ENCODE results near the gene HK2.

Gene HK2

DNA sequence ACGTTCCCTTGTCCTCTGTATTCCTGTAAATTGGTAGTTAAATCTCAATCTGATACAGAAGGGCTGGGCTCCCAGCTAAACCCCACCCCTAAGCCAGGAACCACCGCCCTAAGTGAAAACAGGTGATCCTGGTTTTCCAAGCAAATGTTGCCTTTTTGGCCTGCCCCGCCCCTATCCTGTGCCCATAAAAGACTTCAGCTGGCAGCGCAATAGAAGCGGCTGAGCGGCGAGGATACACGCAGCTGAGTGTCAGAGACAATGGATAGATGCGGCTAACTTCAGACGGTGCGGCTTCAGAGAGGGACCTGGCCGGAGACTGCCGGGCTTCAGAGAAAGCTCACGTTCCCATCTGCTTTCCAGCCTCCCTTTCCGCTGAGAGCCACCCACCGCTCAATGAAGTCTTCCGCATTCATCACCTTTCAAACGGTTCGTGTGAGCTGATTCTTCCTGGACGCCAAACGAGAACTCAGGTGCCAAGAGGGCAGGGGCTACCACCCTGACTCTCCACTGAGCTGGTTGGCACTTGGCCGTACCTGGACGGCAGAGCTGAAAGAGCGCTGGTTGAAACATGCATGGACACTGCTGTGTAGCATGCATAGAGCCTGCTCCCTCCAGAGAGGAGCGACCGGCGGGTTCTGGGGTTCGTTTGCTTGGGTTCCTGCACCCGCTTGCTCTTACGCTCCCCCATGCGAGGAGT is 75.0 kb downstream of the HK2 start:
- peak; percentile 21 for DNase-seq

DNA sequence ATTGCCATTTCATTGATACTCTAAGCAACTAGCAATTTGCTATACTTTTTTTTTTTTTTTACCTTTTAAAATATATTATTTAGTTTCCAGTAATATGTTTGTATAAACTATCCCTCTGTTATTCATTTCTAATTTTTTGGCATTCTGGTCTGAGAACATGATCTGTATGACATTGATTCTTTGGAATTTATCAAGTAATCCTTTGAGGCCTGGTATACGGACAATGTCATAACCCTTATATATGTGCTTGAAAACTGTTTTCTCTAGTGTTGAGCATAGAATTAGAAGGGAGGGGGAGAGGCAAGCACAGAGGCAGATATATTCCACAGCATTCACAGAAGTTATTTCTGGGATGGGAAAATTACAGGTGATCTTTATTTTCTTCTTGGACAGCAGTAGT is 76.3 kb downstream of the HK2 start:
- no peak for DNase-seq

DNA sequence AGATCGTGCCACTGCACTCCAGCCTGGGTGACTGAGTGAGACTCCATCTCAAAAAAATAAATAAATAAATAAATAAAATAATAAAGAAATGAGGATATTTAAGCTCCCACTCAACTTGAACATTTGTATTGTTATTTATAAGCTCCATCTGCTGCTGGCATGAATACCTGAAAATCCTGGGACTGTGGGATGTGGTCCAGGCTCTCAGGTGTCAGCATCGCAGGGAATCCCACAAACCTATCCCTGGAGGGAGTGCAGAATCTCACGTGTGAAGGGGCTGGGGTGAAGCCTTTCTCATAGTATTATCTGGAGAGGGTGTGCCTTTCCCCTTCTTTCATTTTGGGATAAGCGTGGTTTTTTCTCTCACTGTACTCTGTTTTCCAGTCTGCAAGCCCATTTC is 77.1 kb downstream of the HK2 start:
- DNase-seq, result no peak

DNA sequence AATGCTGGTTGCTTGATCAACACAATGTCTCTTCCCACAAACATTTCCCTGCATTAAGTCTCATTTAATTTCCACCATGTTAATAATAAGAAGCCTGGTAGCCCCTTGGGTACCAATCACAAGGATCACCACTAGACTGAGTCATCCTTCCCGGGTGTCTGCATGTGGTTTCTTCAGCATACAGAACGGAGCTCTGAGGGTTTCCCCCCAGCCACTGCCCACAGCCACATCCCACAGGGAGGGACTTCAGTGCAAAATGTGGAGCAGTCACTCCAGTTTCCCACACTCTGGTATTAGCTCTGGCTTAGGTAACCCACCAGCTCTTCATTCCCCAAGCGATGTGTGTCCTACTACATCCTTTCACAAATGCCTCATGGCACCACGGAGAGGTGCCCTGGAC is 81.8 kb downstream of the HK2 start:
- DNase-seq, result no peak

DNA sequence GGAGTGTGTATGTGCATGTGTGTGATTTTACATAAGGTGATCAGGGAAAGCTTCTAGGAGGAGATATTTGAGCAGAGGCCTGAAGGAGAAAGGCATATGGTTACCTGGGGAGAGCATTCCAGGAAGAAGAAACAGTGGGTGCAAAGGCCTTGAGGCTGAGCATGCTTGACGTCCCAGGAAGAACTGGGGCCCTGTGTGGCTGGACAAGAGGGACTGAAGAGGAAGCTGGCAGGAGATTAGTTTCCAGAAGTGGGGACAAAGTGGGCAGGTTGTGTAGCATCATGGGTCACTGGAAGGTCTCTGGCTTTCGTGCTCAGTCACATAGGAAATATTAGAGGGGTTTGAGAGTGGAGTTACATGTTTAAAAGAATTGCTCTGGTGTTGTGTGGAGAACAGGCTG is 82.5 kb downstream of the HK2 start:
- DNase-seq, result no peak

DNA sequence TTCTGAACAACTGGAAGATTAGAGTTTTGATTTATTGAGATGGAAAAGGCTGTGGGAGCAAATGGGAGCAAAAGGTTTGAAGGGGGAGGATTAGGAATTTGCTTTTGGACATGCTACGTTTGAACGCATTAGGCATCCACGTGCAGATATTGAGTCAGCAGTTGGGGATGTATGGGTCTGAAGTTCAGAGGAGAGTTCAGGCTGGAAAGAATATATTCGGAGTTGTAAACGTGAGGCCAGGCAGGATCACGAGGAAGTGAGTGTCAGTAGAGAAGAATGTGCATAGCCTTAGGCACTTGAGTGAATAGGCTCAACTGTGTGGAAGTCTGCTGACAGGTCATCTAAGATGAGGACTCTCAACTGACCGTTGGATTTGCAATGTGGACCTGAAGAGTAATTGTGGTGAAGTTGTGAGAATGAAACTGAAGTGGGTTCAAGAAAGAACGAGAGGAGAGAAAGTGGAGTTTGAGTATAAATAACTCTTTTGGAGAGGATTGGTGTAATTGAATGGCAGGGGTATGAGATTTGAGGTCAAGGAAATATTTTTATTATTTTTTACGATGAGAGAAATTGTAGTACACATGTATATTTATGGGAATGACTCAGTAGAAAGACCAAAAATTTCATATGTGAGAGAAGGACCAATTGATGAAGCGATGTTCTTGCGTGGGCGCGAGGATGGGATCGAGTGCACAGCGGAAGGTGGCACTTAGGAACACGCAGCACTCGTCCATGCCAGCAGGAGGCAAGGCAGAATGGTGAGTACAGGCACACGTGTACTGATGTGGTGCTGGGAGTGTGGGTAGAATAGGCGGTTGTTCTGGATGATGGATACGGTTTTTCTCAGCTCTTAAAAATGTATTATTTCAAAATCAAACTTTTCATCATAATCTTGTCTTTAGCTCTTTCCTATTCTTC is 84.0 kb downstream of the HK2 start:
- DNase-seq, result no peak

DNA sequence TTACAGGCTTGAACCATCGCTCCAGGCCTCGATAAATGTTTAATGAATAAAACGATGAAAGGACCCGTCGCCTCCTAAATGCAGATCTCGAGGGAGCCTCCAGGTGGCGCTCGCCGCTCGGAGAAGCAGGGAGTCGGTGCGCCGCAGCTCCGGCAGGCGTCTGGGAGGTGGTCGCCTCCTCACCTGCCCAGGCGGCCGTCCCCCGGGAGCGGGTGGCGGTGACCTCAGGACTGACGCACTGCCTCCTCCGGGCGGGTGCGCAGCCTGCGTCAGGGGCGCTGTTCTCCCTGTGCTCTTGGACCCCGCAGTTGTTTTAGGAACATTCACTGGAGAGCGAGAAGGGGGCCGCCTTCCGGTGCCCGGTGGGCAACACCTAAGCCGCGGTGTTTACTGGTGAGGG is 85.9 kb downstream of the HK2 start:
- peak; percentile 43 for DNase-seq

DNA sequence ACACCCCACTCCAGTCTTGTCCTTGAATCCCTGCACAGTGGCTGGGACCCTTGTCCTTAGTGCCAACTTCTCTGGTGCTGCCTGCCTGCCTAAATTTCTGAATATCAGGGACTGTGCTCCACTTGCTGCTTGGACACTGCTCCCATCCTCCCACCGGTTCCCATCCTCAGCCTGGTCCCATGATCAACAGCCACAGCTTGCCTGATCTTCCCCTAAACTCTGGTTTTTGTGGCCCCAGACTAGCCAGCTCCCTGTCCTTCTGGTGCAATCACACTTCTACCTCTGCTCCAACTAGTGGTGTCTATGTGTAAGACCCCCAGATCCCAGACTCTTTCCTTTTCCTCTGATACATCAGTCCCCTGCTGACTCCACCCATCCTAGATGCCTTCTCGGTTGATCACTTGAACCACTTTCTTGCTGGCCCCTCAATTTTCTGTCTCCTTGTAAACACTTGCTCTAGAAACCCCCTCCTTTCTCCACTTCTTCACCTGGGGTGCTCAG is 87.4 kb downstream of the HK2 start:
- no peak for DNase-seq

DNA sequence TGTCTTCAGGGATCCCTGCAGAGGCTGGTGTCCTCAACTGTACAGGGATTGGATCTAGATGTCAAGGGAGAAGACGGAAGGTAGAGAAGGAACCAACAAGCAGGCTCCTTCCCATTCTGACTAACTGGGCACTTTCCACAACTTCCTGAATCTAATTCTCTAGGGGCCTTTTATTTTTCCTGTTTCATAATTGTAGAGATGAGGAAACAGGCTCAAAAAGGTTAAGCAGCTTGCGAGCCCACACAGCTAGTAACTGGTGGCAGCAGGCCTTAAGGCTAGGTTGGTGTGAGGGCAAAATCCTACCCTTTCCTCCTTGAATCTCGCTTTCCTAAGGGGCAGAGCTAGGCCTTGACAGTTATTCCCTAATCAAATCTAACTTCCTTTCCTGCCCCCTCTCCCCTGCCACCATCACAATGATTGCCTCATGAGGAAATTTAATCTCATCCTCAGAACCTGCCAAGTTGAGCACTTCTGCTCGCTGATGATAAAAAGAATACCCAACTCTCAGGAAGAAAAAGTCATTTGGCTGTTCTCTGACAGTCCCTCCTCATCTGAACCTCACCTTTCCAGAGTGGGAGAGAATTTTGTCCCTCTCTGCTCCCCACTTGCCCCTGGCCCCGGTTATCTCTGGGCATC is 88.8 kb downstream of the HK2 start:
- DNase-seq, result no peak

DNA sequence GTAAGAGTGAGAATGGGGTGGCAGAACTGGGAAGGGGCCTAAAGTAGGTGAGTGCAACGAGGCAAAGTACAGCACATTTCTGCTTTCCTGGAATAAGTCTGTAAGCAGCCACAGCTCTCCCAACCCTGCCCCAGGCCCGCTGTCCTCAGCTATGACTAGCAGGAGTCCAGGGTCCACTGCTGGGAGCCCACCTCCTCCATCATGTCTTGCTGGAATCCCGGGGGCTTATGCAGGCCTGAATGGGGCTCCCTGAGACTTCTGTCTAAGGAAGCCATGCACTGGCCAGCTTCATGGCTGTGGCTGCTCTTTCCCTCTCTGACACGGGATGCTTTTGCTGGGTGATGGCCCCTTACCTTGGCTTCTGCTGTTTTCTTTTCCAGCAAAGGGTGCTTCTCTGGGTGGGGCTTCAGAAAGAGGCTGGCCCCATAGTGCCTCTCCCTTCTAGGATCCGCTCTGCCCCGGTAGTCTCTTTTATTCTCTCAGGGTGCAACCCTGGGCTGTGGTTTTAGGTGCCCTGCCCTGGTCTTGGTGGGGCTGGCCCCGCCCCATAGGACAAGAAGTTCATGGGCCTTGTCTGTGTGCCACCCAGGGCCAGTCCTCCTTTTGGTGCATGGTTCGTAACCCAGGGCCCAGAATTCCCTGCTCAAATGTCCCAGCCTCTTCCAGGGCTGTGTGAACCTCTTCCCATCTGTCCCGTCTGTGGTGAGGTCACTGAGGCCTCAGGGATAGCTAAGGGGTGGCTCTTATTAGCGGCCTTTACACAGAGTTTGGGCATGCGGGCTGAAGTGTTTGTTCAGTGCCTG is 90.7 kb downstream of the HK2 start:
- no peak for DNase-seq

DNA sequence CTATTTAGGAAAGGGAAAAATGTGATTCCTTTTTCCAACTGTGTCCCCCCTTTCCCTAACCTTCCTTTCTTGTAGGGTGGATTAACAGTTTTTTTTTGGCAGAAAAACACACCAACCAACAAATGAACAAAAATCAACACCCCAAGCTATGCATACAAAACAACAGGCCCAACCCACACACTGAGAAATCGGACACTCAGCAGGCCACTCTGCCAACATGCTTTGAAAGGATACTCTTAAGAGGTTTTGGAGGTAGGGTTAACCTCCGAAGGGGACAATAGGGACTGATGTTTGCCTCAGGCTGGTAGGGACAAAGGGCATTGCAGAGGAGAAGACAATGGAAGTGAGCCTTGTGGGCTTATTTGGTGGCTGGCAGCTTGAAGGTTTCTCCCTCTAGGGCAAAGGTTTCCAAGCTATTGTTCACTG is 91.4 kb downstream of the HK2 start:
- peak; percentile 44 for DNase-seq

DNA sequence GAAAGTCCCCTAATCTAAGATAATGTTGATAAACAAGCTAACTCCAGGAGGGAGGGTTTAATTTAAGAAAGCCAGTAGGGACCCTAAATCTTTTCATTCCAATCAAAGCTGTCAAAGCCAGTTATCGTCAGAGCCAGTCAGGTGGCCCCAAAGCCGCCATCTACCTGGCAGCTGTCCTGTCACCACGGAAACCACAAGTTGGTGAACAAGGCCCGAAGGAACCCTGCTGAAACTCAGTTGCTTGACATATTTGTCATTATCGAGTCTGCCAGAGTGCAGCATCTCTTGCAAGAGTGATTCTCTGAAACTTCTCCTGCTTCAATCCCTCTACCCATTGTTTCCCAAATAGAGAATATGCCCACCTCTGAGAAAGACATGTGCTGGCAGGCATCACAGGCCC is 93.7 kb downstream of the HK2 start:
- no peak for DNase-seq

DNA sequence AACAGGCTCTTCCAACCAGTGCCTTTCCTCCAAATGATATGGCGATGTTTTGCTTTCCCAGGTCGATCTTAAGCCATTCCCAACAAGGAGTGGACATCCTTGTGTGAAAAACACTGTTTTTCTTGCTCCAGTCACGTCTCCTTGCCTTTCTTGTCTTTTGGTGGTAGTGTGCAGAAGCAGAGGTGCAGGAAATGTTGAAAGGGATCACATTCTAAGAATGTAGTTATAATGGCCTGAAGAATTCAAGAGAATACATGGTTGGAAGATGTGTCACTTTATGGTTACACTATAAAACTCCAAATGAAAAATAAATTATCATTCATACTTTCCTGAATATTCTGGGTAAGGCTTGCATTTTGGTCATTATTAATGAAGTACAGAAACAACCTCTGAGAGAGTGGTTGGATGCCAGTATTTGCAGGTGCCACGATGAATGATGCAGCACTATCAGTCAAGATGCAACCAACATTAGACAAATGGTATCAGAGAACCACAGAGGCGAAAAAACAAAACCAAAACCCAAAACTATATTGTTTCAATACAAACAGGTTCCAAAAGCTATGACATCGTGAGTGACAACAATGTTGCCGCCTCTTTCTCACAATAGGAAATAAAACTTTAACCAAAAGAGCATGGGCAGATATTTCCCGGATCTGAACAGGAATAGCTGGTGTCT is 97.0 kb downstream of the HK2 start:
- no peak for DNase-seq

DNA sequence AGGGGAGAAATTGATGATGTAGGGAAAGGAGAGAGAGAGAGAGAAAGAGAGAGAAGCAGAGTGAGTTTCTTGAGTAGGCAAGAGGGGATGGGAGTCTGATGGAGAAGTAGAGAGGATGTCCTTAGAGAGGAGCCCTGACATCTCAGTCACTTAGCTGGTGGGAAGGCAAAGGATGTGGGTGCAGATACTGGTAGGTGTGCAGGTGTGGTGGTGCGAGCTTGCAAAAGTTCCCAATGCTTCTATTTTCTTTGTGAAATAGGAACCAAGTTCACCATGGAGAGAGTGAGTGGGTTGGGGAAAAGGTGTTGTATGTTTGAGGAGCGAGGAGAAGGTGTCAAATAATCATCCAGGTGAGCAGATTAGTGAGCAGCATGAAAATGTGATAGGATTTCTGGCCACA is 98.0 kb downstream of the HK2 start:
- DNase-seq, result no peak

DNA sequence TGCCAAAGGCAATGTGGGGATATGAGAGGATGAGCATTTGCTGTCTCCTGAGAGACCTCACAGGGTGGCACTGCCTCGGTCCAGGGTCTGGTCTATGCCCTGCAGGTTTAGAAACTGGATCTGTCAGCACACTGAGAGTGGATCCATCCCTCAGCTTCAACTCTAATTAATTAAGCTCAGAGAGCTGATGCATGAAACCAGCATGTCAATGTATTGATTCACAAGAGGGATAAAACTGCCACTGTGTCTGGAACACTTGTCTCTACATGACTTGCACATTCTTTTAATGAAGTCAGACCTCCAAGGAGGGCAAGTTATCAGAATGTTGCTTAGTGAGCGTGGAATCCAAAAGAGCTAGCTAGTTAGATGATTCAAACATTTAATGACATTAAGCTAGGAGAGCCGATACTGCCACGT is 102.1 kb downstream of the HK2 start:
- DNase-seq, result no peak

DNA sequence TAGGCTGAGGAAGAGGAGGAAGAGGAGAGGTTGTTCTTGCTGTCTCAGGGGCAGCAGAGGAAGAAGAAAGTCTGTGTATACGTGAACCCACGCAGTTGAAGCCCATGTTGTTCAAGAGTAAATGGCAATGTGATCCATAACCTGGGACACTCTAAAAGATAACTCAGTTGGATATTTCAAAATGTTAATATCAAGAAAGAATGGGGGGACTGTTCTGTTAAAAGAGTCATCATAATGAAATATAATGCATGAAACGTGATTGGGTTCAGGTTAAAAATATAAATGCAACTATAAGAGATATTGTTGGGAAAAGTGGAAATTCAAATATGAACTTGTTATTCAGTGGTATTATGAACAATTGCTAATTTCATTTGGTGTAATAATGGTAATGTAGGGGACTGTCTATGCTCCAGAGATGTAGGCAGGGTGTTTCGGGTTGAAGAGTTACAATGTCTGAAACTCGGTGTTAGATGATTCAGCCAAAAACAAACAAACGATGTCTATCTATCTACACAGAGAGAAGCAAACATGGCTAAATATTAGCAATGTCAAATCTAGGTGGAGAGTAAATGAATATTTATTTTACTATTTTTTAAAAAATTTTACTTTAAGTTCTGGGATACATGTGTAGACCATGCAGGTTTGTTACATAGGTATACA is 103.4 kb downstream of the HK2 start:
- DNase-seq, result no peak

DNA sequence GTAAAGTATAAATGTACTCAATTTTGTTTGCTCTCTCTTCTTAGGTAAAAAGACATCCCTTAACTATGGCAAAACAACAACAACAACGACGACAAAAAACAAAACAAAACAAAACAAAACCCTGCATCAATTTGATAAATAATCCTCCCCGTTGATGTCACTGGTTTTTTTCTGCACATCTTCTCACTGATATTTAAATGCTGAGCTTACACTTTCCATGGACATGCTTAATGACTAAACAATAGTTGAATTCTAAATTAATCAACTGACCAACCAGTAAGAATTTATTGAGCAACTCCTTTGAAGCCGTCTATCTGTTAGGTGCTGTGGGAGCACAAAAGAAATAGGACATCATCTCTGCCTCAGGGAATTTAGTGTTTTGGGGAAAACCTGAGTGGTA is 104.3 kb downstream of the HK2 start:
- DNase-seq, result no peak

DNA sequence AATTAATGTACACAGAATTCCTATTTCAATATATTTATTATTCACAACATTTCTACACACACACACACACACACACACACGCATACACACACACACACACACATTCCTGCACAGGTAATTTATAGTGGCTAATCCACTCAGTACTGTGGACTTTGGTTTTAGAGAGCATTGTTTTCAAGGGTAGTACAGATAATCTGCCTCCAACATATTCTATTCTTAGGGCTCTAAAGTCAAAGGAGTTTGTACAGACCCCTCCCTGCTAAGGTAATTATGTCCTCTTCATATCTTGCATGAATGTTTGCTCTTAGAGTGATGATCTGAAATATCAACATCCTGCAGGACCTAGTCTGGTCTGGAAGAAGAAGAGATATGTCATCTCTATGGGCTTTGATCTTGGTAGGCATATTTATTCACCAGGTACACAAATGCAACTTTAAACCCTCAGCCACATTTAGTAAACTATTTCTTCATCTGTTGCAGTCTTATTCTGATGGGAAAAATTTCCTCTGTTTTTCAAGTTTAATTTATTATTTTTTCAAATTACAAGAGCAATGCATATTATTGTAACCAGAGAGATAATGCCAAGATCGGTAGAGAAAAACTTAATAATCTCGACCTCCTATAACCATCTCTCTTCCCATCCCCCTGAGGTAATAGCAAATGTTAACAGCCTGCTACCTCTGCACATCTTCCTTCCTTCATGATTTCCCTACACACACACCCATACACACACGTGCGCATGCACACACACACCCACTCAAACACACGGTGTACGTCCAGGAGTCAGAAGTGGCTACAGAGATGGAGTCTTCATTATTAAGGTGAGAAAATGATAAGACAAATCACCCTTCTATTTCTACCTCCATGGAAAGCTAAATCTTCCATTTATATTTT is 106.2 kb downstream of the HK2 start:
- no peak for DNase-seq

DNA sequence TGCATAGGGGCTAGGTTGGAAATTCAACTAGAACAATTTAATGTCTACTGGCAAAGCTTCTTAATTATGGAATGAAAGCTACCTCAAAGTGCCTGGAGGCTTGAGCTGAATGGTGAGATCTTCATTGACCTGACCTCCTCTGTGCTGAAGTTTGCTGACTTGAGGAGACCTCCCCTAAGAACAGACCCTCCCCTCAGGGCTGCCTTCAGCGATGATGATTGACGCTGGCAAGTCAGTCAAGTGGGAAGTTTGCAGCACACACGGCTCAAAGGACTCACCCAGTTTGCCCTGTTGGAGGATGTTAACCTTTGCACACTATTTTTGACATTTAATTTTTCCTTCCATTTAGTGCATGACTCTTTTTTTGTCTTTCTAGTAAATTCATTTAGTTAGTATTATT is 107.4 kb downstream of the HK2 start:
- DNase-seq, result no peak

DNA sequence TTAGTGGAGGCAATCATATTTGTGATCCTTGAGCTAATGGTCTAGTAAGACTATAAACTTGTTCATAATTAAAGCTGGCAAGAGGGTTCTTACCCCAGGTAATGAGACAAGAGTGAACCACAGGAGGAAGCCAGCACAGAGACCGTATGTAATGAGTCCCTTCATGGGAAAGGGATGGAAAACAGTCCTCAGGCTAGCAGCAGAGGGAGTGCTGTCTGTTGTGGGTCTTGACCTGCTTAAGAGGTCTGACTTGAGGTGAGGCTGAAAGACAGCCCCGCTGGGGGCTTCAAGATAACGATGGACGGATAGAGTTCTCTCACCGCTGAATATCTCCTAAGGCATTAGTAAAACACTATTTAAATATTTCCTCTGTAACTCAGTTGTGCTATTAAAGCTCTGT is 108.3 kb downstream of the HK2 start:
- DNase-seq, result no peak
